NCI-H2196 (cell line): ENCODE results near the gene FDCSP.
"Not testable (repeated sequence)": the region's sequence is repeated elsewhere in the genome, so short reads cannot be mapped to it uniquely, and the experiment has no call there.

ENCODE experiments used
- DNase-seq: peaks from one replicate; lab custom pipeline; 2025; ENCODE audit not compliant: unreplicated experiment; lab: John Stamatoyannopoulos, UW

FDCSP gene

GRCh38 chr4:70225824-70226223 is at the start of gene FDCSP:
FDCSP (plus strand) TSS chr4:70226124; CDS start chr4:70231195, 5,071 bp downstream.
- DNase-seq, result no peak

DNA sequence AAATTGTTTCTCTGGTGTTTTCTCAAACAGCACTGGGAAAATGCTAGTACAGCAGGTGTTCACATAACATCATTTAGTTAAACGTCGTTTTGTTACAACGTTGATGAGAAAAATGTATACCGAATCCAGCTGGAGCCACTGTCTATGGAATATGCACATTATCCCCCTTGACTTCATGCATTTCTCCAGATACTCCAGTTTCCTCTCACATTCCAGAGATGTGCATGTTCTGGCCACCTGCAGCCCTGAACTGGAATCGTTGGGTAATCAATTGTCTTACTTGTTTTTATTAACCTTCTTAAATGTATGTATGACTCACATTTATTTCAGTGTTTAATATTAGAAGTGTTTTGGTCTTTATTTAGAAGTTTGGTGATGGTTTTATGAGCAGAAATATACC is 48.8 kb upstream of the FDCSP start:
- DNase-seq, result no peak

DNA sequence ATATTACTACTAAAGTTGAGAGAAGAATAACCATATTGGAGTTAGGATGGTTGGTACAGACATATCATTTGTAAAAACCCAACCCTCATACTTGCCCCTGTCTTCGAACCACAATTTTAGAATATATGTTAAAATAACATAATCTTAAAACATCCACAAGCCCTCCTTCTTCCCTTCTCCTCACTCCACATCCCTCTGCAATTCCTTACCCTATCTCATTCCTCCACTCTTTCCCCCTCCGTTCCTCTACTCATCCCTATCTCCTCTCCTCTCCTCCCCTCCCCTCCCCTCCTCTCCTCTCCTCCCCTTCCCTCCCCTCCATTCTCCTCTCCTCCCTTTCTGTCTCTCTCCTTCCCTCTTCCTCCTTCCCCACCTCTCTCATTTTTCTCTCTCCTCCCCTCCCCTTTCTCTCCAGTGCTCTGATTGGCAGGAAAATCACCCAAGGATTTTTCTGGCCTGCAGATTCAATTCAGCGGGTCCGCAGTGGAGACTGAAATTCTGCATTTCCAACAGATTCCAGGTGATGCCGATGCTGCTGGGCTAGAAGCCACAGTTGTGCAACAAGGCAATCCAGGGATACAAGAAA is 47.8 kb upstream of the FDCSP start:
- no peak for DNase-seq

DNA sequence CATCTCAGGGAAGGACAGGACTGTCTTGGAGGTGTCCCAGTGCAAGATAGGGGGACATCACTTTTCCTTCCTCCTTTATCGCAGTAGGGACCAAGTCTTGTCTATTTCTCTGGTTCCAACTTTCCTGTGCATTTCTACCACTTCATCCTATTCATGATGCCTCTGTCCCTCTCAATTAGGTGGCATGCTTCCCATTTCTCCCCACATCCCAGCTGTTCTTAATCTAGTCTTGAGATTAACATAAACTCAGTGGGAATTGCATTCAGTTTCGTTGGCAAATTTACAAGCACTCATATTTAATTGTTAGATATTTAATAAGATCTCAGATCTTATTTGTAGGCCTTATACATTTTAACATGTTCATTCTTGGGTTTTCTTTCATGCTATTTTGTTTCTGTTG is 46.1 kb upstream of the FDCSP start:
- no peak for DNase-seq

- DNase-seq, result no peak
These were observed 44.1 kb upstream of the FDCSP start for GRCh38 chr4:70181864-70182263.

GRCh38 chr4:70182517-70183167 is 43.3 kb upstream of the FDCSP start:
- DNase-seq, result no peak

DNA sequence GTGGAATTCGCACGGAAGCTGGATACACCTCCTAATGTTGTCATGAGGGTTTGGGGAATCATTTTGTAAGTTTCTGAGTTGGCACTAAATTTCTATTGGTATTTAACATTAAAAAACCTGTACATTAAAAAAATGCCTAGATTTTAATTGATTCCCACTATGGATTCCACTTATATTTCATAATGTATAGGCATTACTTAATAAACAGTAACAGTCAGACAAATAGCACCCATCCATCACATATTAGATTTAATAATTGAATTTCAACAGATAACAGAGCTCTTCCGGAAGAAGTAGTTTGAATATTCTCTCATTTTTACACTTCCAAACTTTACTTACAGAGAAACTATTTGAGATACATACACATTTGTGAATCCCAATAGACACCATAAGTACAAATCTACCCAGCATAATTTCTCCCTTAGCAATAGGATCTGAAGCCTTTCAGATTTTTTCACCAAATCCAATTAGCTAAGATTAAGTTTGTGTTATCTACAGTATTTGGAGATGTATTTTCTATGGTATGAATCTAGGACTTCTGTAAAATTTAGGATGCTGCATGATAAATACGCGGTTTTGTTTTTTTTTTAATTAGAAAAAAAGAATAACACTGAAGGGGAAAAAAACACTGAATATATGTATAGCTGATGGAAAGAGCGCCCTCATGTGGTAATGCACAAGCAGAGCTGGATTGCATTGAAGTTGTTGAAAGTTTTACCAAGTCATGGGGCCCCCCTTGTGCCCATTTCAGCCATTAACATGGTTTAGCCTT is 42.6 kb upstream of the FDCSP start:
- no peak for DNase-seq

GRCh38 chr4:70183940-70184246 is 42.0 kb upstream of the FDCSP start:
- DNase-seq, result no peak

DNA sequence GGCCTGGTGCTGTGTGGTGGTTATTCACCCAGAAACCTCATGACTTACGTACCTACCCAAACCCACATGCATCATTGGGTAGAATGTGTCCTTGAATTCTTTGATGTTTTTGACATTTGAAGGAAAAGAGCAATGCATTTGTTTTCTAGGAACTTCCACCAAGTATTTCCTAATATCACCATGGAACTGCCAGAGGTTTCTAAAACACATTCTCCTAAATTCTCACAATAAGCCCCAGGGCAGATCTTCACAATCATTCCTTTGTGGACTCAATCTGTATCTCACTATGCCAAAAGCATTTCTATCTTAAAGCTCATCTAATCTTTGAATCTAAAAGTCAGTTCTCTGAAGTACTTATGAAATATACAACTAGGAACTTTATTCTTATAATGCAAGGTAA is 38.7 kb upstream of the FDCSP start:
- DNase-seq, result no peak

DNA sequence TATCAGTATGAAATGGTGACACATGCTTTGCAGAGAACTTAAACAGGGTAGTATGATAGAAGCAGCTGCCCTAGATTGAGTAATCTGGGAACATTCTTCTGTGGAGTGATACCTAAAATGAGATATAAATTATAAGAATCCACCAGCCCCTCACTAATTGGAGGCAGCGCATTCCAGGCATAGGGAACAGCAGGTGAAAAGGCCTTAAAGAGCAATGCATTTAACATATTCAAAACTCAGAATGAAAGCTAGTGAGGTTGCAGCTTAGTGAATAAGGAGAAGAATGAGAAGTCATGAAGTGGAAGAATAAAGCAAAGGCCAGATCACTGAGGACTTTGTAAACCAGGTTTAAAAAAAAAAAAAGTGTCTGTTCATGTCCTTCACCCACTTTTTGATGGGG is 35.3 kb upstream of the FDCSP start:
- DNase-seq, result no peak

- no peak for DNase-seq
These were observed 34.3 kb upstream of the FDCSP start for GRCh38 chr4:70191647-70192046.

DNA sequence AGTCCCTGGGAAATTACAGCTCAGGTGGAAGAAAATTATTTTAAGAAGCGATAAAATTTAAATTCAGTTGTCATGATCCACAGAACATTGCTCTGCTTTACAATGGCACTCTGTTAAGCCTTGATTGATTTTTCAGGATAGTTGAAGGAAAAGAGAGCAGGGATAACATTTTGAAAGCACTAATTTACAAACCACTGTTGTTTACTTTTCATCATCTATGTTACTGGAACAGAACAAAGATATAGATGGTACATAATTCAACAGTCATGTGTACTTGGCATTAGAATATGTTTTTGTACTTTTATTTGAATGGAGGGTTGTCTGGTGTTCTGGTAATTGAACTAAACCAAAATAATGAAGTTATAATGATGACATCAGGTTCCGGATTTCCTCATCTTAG is 33.0 kb upstream of the FDCSP start:
- no peak for DNase-seq

DNA sequence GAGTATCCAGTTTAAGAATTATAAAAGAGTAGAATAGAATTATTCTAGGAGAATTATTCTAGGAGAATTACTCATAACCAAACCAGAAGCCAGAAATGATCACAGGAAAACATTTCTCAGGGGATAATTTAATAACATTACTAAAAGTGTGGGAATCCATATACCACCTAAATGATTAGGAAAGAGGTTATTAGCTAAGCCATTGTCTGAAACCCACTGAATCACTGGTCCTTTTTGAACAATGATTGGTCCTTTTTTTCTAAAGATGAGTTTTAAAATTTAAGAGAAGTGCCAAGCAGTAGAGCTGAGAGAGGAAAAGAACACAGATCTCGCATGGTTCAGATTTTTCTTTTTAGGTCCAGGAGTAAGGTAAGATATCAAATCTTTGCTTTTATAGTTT is 30.5 kb upstream of the FDCSP start, which contains the start of gene ODAM:
TSS of gene ODAM (plus strand) at position 301 of the 400 bp plus-strand sequence. CDS start 819 bp downstream, outside the sequence.
- DNase-seq, result no peak

DNA sequence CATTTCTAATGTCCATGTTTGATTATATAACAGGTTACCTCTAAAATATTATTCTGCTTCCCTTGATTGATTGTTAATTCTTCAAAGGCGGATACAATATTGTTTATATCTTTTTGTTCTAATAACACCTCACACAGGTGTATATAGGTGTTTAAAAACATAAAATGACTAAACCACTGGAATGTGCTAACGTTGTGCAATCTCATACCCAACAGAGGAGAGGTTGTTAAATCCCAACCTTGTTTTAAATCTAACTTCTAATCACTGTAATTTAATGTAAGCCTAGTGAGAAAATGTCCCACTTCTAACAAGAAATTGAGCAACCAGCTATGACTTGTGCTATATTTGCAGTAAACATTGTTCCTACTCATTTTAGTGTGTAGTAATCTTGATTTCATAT is 29.1 kb upstream of the FDCSP start:
- no peak for DNase-seq

DNA sequence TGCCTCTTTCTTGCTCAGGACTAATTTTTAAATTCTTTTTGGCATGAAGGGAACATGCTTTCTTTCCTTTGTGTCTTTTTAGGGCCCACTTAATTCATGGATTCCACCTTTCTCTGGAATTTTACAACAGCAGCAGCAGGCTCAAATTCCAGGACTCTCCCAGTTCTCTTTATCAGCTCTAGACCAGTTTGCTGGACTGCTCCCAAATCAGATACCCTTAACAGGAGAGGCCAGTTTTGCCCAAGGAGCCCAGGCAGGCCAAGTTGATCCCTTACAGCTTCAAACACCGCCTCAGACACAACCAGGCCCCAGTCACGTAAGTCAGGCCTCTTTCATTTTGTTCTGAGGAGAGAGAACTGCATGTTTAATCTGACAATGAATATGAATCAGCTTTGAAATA is 28.1 kb upstream of the FDCSP start:
- no peak for DNase-seq

GRCh38 chr4:70203601-70204000 is 22.3 kb upstream of the FDCSP start:
- no peak for DNase-seq

DNA sequence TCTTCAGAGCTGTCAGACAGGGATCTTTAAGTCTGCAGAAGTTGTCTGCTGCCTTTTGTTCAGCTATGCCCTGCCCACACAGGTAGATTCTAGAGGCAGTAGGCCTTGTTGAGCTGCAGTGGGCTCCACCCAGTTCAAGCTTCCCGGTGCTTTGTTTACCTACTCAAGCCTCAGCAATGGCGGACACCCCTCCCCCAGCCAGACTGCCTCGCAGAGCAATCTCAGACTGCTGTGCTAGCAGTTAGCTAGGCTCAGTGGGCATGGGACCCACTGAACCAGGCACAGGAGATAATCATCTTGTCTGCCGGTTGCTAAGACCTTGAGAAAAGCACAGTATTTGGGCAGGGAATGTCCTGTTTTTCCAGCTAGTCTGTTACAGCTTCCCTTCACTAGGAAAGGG is 13.2 kb upstream of the FDCSP start:
- not testable (repeated sequence) for DNase-seq

- DNase-seq, result not testable (repeated sequence)
These were observed 9.8 kb upstream of the FDCSP start for GRCh38 chr4:70216109-70216508.

- DNase-seq, result not testable (repeated sequence)
These were observed 9.4 kb upstream of the FDCSP start for GRCh38 chr4:70216550-70216949.

GRCh38 chr4:70221389-70221788 is 4.5 kb upstream of the FDCSP start:
- not testable (repeated sequence) for DNase-seq

DNA sequence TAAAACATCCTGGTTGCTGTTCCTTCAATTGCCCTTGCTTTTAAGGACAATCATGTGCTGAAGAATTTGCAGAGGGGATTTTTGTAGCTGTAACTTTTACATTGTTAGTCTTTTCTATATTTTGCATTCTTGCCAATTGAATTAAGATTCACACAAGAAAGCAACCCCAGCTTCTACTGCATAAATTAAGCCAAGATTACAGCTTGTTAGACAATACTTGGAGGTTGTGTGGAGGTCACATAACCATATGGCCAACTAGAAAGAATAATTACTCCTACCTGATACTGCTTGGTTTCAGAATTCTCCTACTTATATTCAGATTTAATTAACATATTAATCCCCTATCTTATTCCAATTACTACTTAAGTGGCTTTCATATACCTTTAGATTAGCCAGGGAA is 4.1 kb upstream of the FDCSP start:
- DNase-seq, result not testable (repeated sequence)

- no peak for DNase-seq
These were observed 10.2 kb downstream of the FDCSP start for GRCh38 chr4:70236125-70236524.
